Suprapubic skin (tissue), 4 donors: Measurements from ENCODE around the gene LRBA. TPM values are rescaled to one million over a fixed set of nuclear protein-coding genes. Genes with fewer than 3 reads are reported as not detected.

Experiments
- DNase-seq, 2 donors: peaks; one replicate each; pipeline ENCODE4 v3.0.0-alpha.2; 2019; ENCODE audit warnings: low spot score in 2 of 2
- H3K27ac ChIP-seq: fragments of 200-600 bp; sonication (generic); one replicate; pipeline ENCODE4 v1.5.1; 2019
- H3K27me3 ChIP-seq: fragments of 200-600 bp; sonication (generic); one replicate; pipeline ENCODE4 v1.5.1; 2019
- H3K36me3 ChIP-seq: fragments of 200-600 bp; sonication (generic); one replicate; pipeline ENCODE4 v1.5.1; 2019
- H3K4me1 ChIP-seq: fragments of 200-600 bp; sonication (generic); one replicate; pipeline ENCODE4 v1.5.1; 2019
- H3K4me3 ChIP-seq: fragments of 200-600 bp; sonication (generic); one replicate; pipeline ENCODE4 v1.5.1; 2019; ENCODE audit warnings: mild to moderate bottlenecking
- H3K9me3 ChIP-seq: fragments of 200-600 bp; sonication (generic); one replicate; pipeline ENCODE4 v1.5.1; 2019
- CTCF ChIP-seq, 2 donors: fragments of 200-600 bp in 1 of 2; fragments of 450-650 bp in 1 of 2; sonication (generic) in 1 of 2; IDR thresholded peaks; one replicate each; pipeline ENCODE4 v1.5.1; 2016 to 2019; ENCODE audit warnings: antibody characterized with exemption in 2 of 2, mild to moderate bottlenecking in 1 of 2, moderate library complexity in 1 of 2
- EP300 ChIP-seq: sonication (generic); formaldehyde crosslinking; IDR thresholded peaks from one replicate; pipeline ENCODE4 v1.6.1; 2017; ENCODE audit warnings: antibody characterized with exemption
- POLR2A ChIP-seq, 2 donors: fragments of 450-650 bp; IDR thresholded peaks; one replicate each; pipeline ENCODE4 v1.6.1; 2017; ENCODE audit warnings: antibody characterized with exemption in 2 of 2, mild to moderate bottlenecking in 2 of 2, moderate library complexity in 2 of 2
- POLR2AphosphoS5 ChIP-seq, 3 donors: sonication (generic); formaldehyde crosslinking; IDR thresholded peaks; one replicate each; pipeline ENCODE4 v1.6.1; 2017; ENCODE audit warnings: antibody characterized with exemption in 3 of 3
- WGBS: methylation state at CpG from one replicate; pipeline ENCODE4 v1.1.5; 2018; 5-methylcytosine and 5-hydroxymethylcytosine counted together
- total RNA-seq, 4 donors: library from RNA; depleted of rRNA; stranded (reverse); fragments of >200 nt; gene quantifications; one replicate each; pipeline ENCODE4 v1.1.0, GENCODE V29; 2016

Gene LRBA
- total RNA-seq, 4 donors from 2014 or later = 64.6 to 128 (median 81.0) TPM

- H3K27ac ChIP-seq = no peak overlapping the region
- no peak for DNase-seq
- H3K9me3 ChIP-seq = no peaks in the 10 kb centered on the region
- H3K27me3 ChIP-seq = no peaks in the 10 kb centered on the region
- peaks cover 8% of the 10 kb centered on the region for H3K36me3 ChIP-seq
- 94% methylated on average over 7 of the region's 7 CpGs for WGBS
- H3K4me3 ChIP-seq = no peak overlapping the region
- no peaks in the 10 kb centered on the region for H3K4me1 ChIP-seq
- TF ChIP-seq POLR2A (IDR thresholded peaks at IDR 0.05) = no peak
- no peak for TF ChIP-seq EP300
- no peak for TF ChIP-seq POLR2AphosphoS5 (IDR thresholded peaks at IDR 0.05)
- TF ChIP-seq CTCF (IDR thresholded peaks at IDR 0.05) = no peak
Measured at GRCh38 chr4:150401083-150401687, 613.9 kb downstream of the LRBA start.

DNA sequence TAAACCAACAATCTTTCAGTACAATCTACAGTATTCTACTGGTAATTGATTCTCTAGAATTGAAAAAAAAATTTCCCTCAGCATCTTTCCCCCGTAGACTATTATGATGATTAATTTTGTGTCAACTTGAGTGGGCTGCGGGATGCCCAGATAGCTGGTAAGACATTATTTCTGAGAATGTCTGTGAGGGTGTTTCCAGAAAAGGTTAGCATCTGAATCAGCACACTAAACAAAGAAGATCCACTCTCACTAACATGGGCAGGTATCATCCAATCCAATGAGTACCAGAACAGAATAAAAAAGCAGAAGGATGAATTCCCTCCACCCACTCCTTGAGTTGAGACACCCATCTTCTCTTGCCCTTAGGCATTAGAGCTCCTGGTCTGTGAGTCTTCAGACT lies 619.2 kb downstream of the LRBA start:
- Histone ChIP-seq H3K27me3 (no peaks in the 10 kb centered on the region), H3K27ac (no peak overlapping the region), H3K9me3 (peaks cover 6% of the 10 kb centered on the region), H3K4me3 (no peak overlapping the region), H3K4me1 (no peaks in the 10 kb centered on the region), H3K36me3 (peaks cover 8% of the 10 kb centered on the region)
- WGBS = 50% methylated on average over 2 of the region's 2 CpGs
- DNase-seq = no peak
- TF ChIP-seq CTCF (IDR thresholded peaks at IDR 0.05) = no peak
- TF ChIP-seq POLR2A (IDR thresholded peaks at IDR 0.05) = no peak
- TF ChIP-seq EP300 = no peak
- no peak for TF ChIP-seq POLR2AphosphoS5 (IDR thresholded peaks at IDR 0.05)

GRCh38 chr4:150394046-150394445 lies 621.0 kb downstream of the LRBA start:
- TF ChIP-seq POLR2AphosphoS5 (IDR thresholded peaks at IDR 0.05) (no peak), POLR2A (IDR thresholded peaks at IDR 0.05) (no peak), CTCF (IDR thresholded peaks at IDR 0.05) (no peak), EP300 (no peak)
- H3K27me3 ChIP-seq = no peaks in the 10 kb centered on the region
- H3K4me1 ChIP-seq = no peaks in the 10 kb centered on the region

DNA sequence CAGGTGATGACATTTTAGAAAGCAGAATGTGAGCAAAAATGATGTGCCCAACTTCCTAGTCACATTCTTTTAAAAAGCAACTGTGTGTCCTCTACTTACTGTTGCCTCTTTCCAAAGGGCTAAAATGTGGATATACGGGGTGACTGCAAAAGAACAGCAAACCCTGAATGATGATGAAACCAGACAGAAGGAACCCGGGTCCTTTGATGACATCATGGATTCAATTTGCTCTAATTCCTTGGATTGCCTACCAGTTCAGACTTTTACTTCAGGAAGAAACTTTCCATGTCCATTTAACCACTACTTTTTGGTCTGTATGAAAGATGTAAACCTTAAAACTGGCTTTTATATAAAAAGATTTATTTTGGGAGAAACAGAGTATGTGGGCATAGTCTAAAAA lies 624.0 kb downstream of the LRBA start:
- H3K4me3 ChIP-seq = no peak overlapping the region
- TF ChIP-seq EP300 (no peak), CTCF (IDR thresholded peaks at IDR 0.05) (no peak), POLR2AphosphoS5 (IDR thresholded peaks at IDR 0.05) (no peak), POLR2A (IDR thresholded peaks at IDR 0.05) (no peak)
- peaks cover 6% of the 10 kb centered on the region for H3K9me3 ChIP-seq
- H3K4me1 ChIP-seq = peaks cover 5% of the 10 kb centered on the region
- no peaks in the 10 kb centered on the region for H3K36me3 ChIP-seq
- DNase-seq = no peak
- no peaks in the 10 kb centered on the region for H3K27me3 ChIP-seq
- 93% methylated on average over 2 of the region's 2 CpGs for WGBS
- no peak overlapping the region for H3K27ac ChIP-seq

More at GRCh38 chr4:150394046-150394445, 621.0 kb downstream of the LRBA start:
- Histone ChIP-seq H3K4me3 (no peak overlapping the region), H3K27ac (no peak overlapping the region), H3K36me3 (no peaks in the 10 kb centered on the region), H3K9me3 (peaks cover 6% of the 10 kb centered on the region)
- DNase-seq = no peak

DNA sequence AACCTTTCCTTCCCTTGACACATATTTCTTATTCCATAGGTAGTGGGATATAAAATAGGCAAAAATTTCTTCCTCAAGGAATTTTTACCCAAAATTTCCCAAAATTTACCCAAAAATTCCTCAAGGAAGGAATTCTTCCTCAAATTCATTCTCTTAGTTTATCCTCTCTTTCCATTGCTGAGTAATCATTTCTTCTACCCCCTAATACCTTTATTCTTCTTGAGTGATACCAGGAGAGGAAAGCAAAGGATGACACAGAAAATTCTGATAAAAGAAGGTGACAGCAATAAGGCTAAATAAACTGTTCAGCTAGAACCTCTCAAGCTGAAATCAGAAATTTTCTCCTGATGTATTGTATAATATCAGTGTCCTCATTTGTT lies 624.6 kb downstream of the LRBA start:
- no peaks in the 10 kb centered on the region for H3K27me3 ChIP-seq
- no peaks in the 10 kb centered on the region for H3K36me3 ChIP-seq
- no peak for DNase-seq
- H3K9me3 ChIP-seq = peaks cover 6% of the 10 kb centered on the region
- H3K4me3 ChIP-seq = no peak overlapping the region
- H3K27ac ChIP-seq = no peak overlapping the region
- TF ChIP-seq POLR2A (IDR thresholded peaks at IDR 0.05) (no peak), CTCF (IDR thresholded peaks at IDR 0.05) (no peak), POLR2AphosphoS5 (IDR thresholded peaks at IDR 0.05) (no peak), EP300 (no peak)
- peaks cover 7% of the 10 kb centered on the region for H3K4me1 ChIP-seq
